Measurements from ENCODE around the gene FXYD6.

FXYD6 gene

GRCh38 chr11:117906126-117906525 lies 29.7 kb upstream of the FXYD6 start:
- no peak for TF ChIP-seq MYC (IDR thresholded peaks at IDR 0.05; ENCODE audit: low read depth, low read length)
- no peak overlapping the region for H3K4me3 ChIP-seq (ENCODE audit: low read depth, low read length)
- DNase-seq (ENCODE audit: low read depth), result no peak

- H3K4me3 ChIP-seq (ENCODE audit: low read depth, low read length), result no peak overlapping the region
- TF ChIP-seq CTCF (IDR thresholded peaks at IDR 0.05; ENCODE audit: low read depth, low read length) (no peak), MAX (IDR thresholded peaks at IDR 0.05; ENCODE audit: low read depth, low read length) (no peak), POLR2A (IDR thresholded peaks at IDR 0.05; ENCODE audit: extremely low read depth, insufficient read length) (no peak), MYC (IDR thresholded peaks at IDR 0.05; ENCODE audit: low read depth, low read length) (no peak)
- DNase-seq (ENCODE audit: low read depth), result no peak
Observed at GRCh38 chr11:117905524-117905923, 29.1 kb upstream of the FXYD6 start.

GRCh38 chr11:117903505-117904382 lies 27.3 kb upstream of the FXYD6 start:
- no peak for DNase-seq (ENCODE audit: low read depth)
- no peak overlapping the region for H3K4me3 ChIP-seq (ENCODE audit: low read depth, low read length)
- no peak for TF ChIP-seq MYC (IDR thresholded peaks at IDR 0.05; ENCODE audit: low read depth, low read length)

GRCh38 chr11:117902001-117902845 lies 25.8 kb upstream of the FXYD6 start:
- DNase-seq (ENCODE audit: low read depth), result no peak
- no peak for TF ChIP-seq MAX (IDR thresholded peaks at IDR 0.05; ENCODE audit: low read depth, low read length)
- TF ChIP-seq POLR2A (IDR thresholded peaks at IDR 0.05; ENCODE audit: extremely low read depth, insufficient read length), result no peak
- TF ChIP-seq CTCF (IDR thresholded peaks at IDR 0.05; ENCODE audit: low read depth, low read length), result no peak
- no peak for TF ChIP-seq MYC (IDR thresholded peaks at IDR 0.05; ENCODE audit: low read depth, low read length)
- H3K4me3 ChIP-seq (ENCODE audit: low read depth, low read length), result no peak overlapping the region

- no peak for DNase-seq (ENCODE audit: low read depth)
- TF ChIP-seq MAX (IDR thresholded peaks at IDR 0.05; ENCODE audit: low read depth, low read length) (no peak), POLR2A (IDR thresholded peaks at IDR 0.05; ENCODE audit: extremely low read depth, insufficient read length) (no peak), CTCF (IDR thresholded peaks at IDR 0.05; ENCODE audit: low read depth, low read length) (no peak), MYC (IDR thresholded peaks at IDR 0.05; ENCODE audit: low read depth, low read length) (no peak)
- no peak overlapping the region for H3K4me3 ChIP-seq (ENCODE audit: low read depth, low read length)
Observed at GRCh38 chr11:117901601-117902000, 25.1 kb upstream of the FXYD6 start.

GRCh38 chr11:117900720-117901440 lies 24.4 kb upstream of the FXYD6 start:
- DNase-seq (ENCODE audit: low read depth), result no peak
- no peak overlapping the region for H3K4me3 ChIP-seq (ENCODE audit: low read depth, low read length)
- TF ChIP-seq POLR2A (IDR thresholded peaks at IDR 0.05; ENCODE audit: extremely low read depth, insufficient read length) (no peak), MYC (IDR thresholded peaks at IDR 0.05; ENCODE audit: low read depth, low read length) (no peak), CTCF (IDR thresholded peaks at IDR 0.05; ENCODE audit: low read depth, low read length) (no peak), MAX (IDR thresholded peaks at IDR 0.05; ENCODE audit: low read depth, low read length) (no peak)

All from NB4 (cell line).